Measurements from ENCODE around the gene IGSF11. TPM values are rescaled to one million over a fixed set of nuclear protein-coding genes. Genes with fewer than 3 reads are reported as not detected.
"Not testable (repeated sequence)": the region's sequence is repeated elsewhere in the genome, so short reads cannot be mapped to it uniquely, and the experiment has no call there.

Gene IGSF11
- total RNA-seq, 1 donor from 2014 or later = not detected

DNA sequence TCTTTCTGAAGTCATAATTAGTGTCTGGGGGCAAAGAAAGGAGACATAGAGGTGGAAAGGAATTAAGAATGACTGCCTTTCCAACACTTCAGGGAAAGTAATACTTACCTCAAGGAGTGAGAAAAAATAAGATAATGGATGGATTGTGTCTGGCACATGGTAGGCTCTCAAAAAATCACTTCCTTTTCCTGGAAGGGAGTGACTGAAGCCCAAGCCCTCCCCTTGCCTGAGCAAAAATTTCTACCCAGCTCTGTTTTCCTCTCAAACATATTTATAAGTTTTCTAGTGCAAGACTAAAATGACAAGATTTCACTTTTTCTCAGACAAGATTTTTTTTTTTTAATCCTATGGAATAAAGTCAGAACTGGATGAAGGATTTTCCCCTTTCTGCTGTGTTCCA, 145.0 kb downstream of the IGSF11 start:
- TF ChIP-seq, protein P1, sequence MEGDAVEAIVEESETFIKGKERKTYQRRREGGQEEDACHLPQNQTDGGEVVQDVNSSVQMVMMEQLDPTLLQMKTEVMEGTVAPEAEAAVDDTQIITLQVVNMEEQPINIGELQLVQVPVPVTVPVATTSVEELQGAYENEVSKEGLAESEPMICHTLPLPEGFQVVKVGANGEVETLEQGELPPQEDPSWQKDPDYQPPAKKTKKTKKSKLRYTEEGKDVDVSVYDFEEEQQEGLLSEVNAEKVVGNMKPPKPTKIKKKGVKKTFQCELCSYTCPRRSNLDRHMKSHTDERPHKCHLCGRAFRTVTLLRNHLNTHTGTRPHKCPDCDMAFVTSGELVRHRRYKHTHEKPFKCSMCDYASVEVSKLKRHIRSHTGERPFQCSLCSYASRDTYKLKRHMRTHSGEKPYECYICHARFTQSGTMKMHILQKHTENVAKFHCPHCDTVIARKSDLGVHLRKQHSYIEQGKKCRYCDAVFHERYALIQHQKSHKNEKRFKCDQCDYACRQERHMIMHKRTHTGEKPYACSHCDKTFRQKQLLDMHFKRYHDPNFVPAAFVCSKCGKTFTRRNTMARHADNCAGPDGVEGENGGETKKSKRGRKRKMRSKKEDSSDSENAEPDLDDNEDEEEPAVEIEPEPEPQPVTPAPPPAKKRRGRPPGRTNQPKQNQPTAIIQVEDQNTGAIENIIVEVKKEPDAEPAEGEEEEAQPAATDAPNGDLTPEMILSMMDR (conservative IDR thresholded peaks at IDR 0.05; ENCODE audit: low read depth, low read length) = no peak
- DNase-seq (ENCODE audit: low read depth) = no peak
- H3K4me3 ChIP-seq (ENCODE audit: low read depth, low read length) = no peak overlapping the region

DNA sequence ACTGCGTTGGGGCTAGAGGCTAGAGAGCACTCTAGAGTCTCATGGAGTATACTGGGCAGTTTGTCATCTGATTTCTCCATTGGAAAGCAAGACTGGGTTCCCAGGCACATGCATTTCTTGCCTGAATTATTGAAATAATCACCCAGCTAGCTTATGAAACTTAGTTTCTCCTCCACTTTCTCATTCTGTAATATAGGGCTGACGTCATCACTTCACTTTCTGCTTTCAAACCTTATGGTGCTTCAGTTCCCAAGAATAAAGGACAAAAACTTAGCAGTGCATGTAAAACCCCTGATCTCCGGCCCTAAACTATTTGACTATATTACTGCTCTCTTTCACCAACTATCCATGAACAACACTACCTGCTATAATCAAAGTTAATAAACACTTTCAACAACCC, 147.9 kb downstream of the IGSF11 start:
- no peak for DNase-seq (ENCODE audit: low read depth)
- TF ChIP-seq, protein P1 (conservative IDR thresholded peaks at IDR 0.05; ENCODE audit: low read depth, low read length) = no peak
- H3K4me3 ChIP-seq (ENCODE audit: low read depth, low read length) = no peak overlapping the region

DNA sequence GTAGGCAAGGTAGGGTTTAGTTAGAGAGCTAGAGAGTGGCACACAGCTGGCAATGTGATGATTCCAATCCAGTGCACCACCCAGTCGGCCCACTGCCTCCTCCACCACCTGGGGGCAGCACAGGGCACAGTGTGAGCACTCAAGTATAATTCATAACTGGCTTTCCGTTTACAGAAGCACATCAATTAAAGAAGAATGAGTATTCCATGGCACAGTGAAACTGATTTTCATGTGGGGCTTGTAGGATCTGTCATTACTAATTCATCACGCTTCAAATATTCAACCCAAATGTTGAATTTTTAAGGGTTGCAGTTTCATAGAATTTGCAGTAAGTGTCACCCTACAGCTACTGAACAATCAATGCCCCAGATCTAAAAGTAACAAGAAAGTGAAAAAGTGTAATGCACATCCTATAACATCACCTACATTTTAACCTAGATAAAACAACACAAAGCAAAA, 149.9 kb downstream of the IGSF11 start:
- H3K4me3 ChIP-seq (ENCODE audit: low read depth, low read length) = no peak overlapping the region
- DNase-seq (ENCODE audit: low read depth) = peak; percentile 13
- TF ChIP-seq, protein P1 (conservative IDR thresholded peaks at IDR 0.05; ENCODE audit: low read depth, low read length) = peak; percentile 100

DNA sequence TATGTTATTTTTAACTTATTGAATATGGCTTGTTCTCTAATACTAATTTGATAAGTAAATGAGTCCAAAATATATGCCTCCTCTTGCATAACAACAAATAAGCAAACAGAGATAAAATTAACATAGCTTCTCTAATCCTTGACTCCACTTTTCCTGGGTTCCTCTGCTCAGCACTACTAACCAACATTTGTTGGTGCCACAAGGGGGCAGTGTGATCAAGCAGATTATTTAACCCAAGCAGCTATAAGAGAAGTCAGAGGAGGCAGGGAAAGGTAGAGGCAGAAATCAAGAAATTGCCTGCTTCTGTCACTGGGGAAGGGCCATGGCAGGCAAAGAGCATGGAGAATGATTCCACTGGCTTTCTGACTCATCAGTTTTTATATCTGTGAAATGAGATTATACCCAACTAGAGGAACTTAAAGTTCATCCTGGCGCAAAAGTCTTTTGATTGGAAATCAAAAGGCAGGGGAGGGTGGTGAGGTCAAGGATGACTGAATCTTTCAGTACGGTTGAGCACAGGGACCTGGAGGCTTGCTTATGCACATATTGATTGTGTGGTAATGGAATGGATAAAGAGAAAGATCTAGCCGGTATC, 152.2 kb downstream of the IGSF11 start:
- peak; percentile 18 for DNase-seq (ENCODE audit: low read depth)
- TF ChIP-seq, protein P1 (conservative IDR thresholded peaks at IDR 0.05; ENCODE audit: low read depth, low read length) = peak; percentile 84
- no peak overlapping the region for H3K4me3 ChIP-seq (ENCODE audit: low read depth, low read length)

DNA sequence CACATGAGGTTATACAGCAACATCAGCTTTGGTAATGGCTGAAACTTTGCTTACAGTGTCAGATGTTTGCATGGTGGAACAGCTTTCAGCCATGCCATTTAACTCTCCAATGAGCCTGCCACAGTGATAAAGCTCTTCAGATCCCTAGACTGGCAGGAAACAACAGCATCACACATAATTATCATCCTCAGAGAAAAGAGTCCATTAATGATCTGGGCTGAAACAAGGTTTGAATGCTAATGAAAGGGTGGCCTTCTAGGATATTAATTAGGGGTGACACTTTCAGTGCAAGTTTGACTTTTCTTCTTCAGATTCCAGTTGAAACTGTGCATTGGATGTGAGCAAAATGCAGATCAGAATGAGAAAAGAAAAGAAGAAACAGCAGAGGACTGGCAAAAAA, 166.6 kb downstream of the IGSF11 start:
- TF ChIP-seq, protein P1 (conservative IDR thresholded peaks at IDR 0.05; ENCODE audit: low read depth, low read length) = no peak
- no peak for DNase-seq (ENCODE audit: low read depth)
- no peak overlapping the region for H3K4me3 ChIP-seq (ENCODE audit: low read depth, low read length)

DNA sequence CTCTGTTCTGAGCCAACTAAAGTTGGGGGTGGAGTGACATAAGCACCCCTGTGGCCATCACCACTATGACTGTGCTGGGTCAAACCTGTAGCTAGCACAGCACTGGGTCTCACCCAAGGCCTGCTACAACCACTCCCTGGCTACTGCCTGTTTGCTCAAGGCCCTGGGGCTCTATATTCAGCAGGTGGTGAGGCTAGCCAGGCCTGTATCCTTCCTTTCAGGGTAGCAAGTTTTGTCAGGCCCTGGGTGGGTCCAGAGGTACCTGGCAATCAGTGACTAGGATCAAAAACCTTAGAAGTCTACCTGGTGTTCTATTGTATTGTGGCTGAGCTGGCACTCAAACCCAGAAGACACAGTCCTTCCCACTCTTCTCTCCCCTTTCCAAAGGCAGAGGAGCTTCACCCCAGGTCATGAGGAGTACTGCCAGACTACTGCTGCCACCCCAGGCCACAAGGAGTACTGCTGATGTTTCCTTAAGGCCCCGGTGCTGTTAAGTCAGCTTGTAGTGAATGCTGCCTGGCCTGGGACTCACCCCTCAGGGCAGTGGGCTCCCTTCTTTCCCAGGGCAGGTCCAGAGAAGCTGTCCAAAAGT, 170.8 kb downstream of the IGSF11 start:
- TF ChIP-seq, protein P1 (conservative IDR thresholded peaks at IDR 0.05; ENCODE audit: low read depth, low read length) = no peak
- no peak for DNase-seq (ENCODE audit: low read depth)
- H3K4me3 ChIP-seq (ENCODE audit: low read depth, low read length) = no peak overlapping the region

DNA sequence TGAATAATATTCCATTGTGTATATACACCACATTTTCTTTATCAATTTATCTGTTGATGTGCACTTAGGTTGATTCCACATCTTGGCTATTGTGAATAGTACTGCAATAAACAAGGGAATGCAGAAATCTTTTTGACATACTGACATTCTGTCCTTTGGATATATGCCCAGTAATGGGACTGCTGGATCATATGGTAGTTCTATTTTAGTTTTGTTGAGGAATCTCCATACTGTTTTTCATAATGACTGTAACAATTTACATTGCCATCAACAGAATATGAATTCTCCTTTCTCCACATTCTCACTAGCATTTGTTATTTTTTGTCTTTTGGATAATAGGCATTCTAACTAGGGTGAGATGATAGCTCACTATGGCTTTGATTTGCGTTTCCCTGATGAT, 174.7 kb downstream of the IGSF11 start:
- H3K4me3 ChIP-seq (ENCODE audit: low read depth, low read length) = no peak overlapping the region
- no peak for DNase-seq (ENCODE audit: low read depth)
- TF ChIP-seq, protein P1 (conservative IDR thresholded peaks at IDR 0.05; ENCODE audit: low read depth, low read length) = no peak

DNA sequence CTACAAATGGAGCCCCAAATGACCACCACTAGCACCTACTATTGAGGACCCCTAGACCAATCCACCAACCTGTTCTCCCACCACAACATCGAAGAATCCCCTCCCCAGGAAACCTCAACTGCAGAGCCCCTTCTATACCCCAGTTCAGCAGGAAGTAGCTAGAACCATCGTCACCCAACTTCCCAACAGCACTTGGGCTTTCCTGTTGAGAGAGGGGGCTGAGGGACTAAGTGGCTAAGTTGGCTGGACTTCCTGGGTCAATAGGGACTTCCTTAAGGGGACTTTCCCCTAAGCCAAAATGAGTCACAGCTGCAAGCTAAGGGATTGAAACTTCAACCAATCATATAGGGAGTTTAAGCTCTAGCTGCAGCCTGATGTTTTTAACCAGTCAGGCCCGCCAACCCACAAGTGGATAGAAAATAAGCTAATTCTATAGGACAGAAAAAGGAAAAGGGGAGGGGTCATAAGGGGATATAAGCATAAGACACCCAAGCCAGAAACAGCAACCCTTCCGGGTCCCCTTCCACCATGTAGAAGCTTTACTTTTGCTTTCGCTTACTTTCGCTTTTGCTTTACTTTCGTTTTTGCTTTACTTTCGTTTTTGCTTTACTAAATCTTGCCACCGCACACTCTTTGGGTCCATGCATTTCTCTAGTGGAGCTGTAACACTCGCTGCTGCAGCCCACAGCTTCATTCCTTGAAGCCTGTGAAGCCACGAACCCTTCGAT, 183.0 kb downstream of the IGSF11 start:
- not testable (repeated sequence) for H3K4me3 ChIP-seq (ENCODE audit: low read depth, low read length); DNase-seq (ENCODE audit: low read depth)
